Esophagus squamous epithelium (tissue), 5 donors: Measurements from ENCODE around the gene MFSD1. TPM values are rescaled to one million over a fixed set of nuclear protein-coding genes. Genes with fewer than 3 reads are reported as not detected.
A peak's percentile ranks its signal among the peaks of the same experiment; 100 is the strongest.

Source experiments
- DNase-seq: peaks from one replicate; lab custom pipeline; 2025; lab: John Stamatoyannopoulos, UW
- H3K27ac ChIP-seq, 4 donors: fragments of 200-600 bp; sonication (generic); one replicate each; pipeline ENCODE4 v1.5.1; 2016 to 2019; ENCODE audit warnings: mild to moderate bottlenecking in 1 of 4
- H3K27me3 ChIP-seq, 4 donors: fragments of 200-600 bp; sonication (generic); 1 replicate in 3 of 4; 2 replicates in 1 of 4; pipeline versions ENCODE4 v1.5.1 to v1.6.0; 2017 to 2021; ENCODE audit warnings: antibody characterized with exemption in 1 of 4
- H3K36me3 ChIP-seq, 3 donors: fragments of 200-600 bp; sonication (generic); one replicate each; pipeline ENCODE4 v1.5.1; 2016 to 2019
- H3K4me1 ChIP-seq, 3 donors: fragments of 200-600 bp; sonication (generic); one replicate each; pipeline ENCODE4 v1.5.1; 2017 to 2019
- H3K4me3 ChIP-seq, 4 donors: fragments of 200-600 bp; sonication (generic); 1 replicate in 3 of 4; 2 replicates in 1 of 4; pipeline ENCODE4 v1.5.1; 2016 to 2019; ENCODE audit warnings: mild to moderate bottlenecking in 2 of 4, moderate library complexity in 1 of 4
- H3K9me3 ChIP-seq, 3 donors: fragments of 200-600 bp; sonication (generic); one replicate each; pipeline ENCODE4 v1.5.1; 2016 to 2019
- CTCF ChIP-seq, 6 experiments: fragments of 450-650 bp in 4 of 6; fragments of 200-600 bp in 2 of 6; sonication (generic) in 2 of 6; IDR thresholded peaks; one replicate each; pipeline ENCODE4 v1.5.1; 2016 to 2019; ENCODE audit warnings: antibody characterized with exemption in 6 of 6, mild to moderate bottlenecking in 4 of 6, moderate library complexity in 4 of 6
- POLR2A ChIP-seq, 4 donors: fragments of 450-650 bp; IDR thresholded peaks; one replicate each; pipeline ENCODE4 v1.6.1; 2017; ENCODE audit warnings: antibody characterized with exemption in 4 of 4, mild to moderate bottlenecking in 4 of 4, moderate library complexity in 3 of 4
- WGBS, 2 donors: methylation state at CpG; one replicate each; pipeline ENCODE4 v1.1.5; 2018; 5-methylcytosine and 5-hydroxymethylcytosine counted together
- intact Hi-C: fragments of 100-400 bp; cut with DNase I; formaldehyde crosslinking; loops from one replicate; pipeline ENCODE4 v1.15.0; 2022
- total RNA-seq, 4 donors: library from RNA; depleted of rRNA; stranded (reverse); fragments of >200 nt; gene quantifications; one replicate each; pipeline ENCODE4 v1.1.0, GENCODE V29; 2016
- donor health status: DM: yes; HTN: yes; CAD: no.

MFSD1 gene
- total RNA-seq, 4 donors from 2014 or later: 72.7 to 108 (median 98.2) TPM

GRCh38 chr3:158768881-158769543 lies 32.8 kb upstream of the MFSD1 start:
- Histone ChIP-seq H3K9me3 (no peaks in the 10 kb centered on the region), H3K27me3 (no peaks in the 10 kb centered on the region), H3K4me1 (peaks cover 12 to 66% (median 24%) of the 10 kb centered on the region in 3 donors), H3K36me3 (no peaks in the 10 kb centered on the region), H3K27ac (peak overlapping the region; percentile 23 to 81 (median 68)), H3K4me3 (peak overlapping the region in 1 of 4 donors; percentile 37)
- intact Hi-C loops: no loop called here
- no peak for DNase-seq
- 45 to 49% methylated on average over 8 of the region's 8 CpGs for WGBS, 2 donors
- no peak for TF ChIP-seq POLR2A (IDR thresholded peaks at IDR 0.05)
- TF ChIP-seq CTCF (IDR thresholded peaks at IDR 0.05): no peak

GRCh38 chr3:158769549-158769948 lies 32.3 kb upstream of the MFSD1 start:
- H3K9me3 ChIP-seq: no peaks in the 10 kb centered on the region
- H3K27ac ChIP-seq: peak overlapping the region; percentile 23 to 81 (median 64)
- DNase-seq: no peak
- peaks cover 12 to 71% (median 24%) of the 10 kb centered on the region in 3 donors for H3K4me1 ChIP-seq
- no peaks in the 10 kb centered on the region for H3K27me3 ChIP-seq
- intact Hi-C loops: no loop called here
- peak overlapping the region in 1 of 4 donors; percentile 22 for H3K4me3 ChIP-seq
- no peaks in the 10 kb centered on the region for H3K36me3 ChIP-seq
- WGBS, 2 donors: 36 to 45% methylated on average over 4 of the region's 4 CpGs
- TF ChIP-seq CTCF (IDR thresholded peaks at IDR 0.05): no peak
- no peak for TF ChIP-seq POLR2A (IDR thresholded peaks at IDR 0.05)

GRCh38 chr3:158769952-158770740 lies 31.7 kb upstream of the MFSD1 start:
- DNase-seq: no peak
- H3K27me3 ChIP-seq: no peaks in the 10 kb centered on the region
- TF ChIP-seq CTCF (IDR thresholded peaks at IDR 0.05): no peak
- TF ChIP-seq POLR2A (IDR thresholded peaks at IDR 0.05): no peak
- H3K9me3 ChIP-seq: no peaks in the 10 kb centered on the region
- peak overlapping the region; percentile 23 to 81 (median 64) for H3K27ac ChIP-seq
- intact Hi-C loops: no loop called here
- no peak overlapping the region for H3K4me3 ChIP-seq
- H3K36me3 ChIP-seq: no peaks in the 10 kb centered on the region
- H3K4me1 ChIP-seq: peaks cover 12 to 76% (median 24%) of the 10 kb centered on the region in 3 donors
- WGBS, 2 donors: 68 to 73% methylated on average over 10 of the region's 10 CpGs

GRCh38 chr3:158770741-158771350 lies 31.0 kb upstream of the MFSD1 start:
- Histone ChIP-seq H3K27ac (peak overlapping the region in 3 of 4 donors; percentile 48 to 80 (median 77)), H3K9me3 (no peaks in the 10 kb centered on the region), H3K4me3 (no peak overlapping the region), H3K27me3 (no peaks in the 10 kb centered on the region), H3K36me3 (no peaks in the 10 kb centered on the region), H3K4me1 (peaks cover 12 to 69% (median 24%) of the 10 kb centered on the region in 3 donors)
- intact Hi-C loops: no loop called here
- no peak for DNase-seq
- WGBS, 2 donors: 82 to 84% methylated on average over 4 of the region's 4 CpGs
- TF ChIP-seq POLR2A (IDR thresholded peaks at IDR 0.05) (no peak), CTCF (IDR thresholded peaks at IDR 0.05) (no peak)
